GM15510 (cell line): ENCODE data around the gene SH3BP1.

Experiments used
- POLR2A ChIP-seq: IDR thresholded peaks from 3 replicates; pipeline ENCODE4 v1.6.1; 2011; ENCODE audit warnings: borderline replicate concordance; ENCODE audit not compliant: insufficient read length; ENCODE audit errors: extremely low read depth

The SH3BP1 gene

GRCh38 chr22:37696657-37697537 lies 57.4 kb downstream of the SH3BP1 start, which contains the start of gene TRIOBP:
Gene TRIOBP, plus strand, starts transcription at chr22:37697048. Its CDS starts 4,318 bp downstream, at chr22:37701366.
- no peak for TF ChIP-seq POLR2A

- TF ChIP-seq POLR2A, result no peak
Measured at GRCh38 chr22:37697538-37697835, 58.0 kb downstream of the SH3BP1 start.

GRCh38 chr22:37701141-37701786 lies 61.8 kb downstream of the SH3BP1 start:
- no peak for TF ChIP-seq POLR2A

GRCh38 chr22:37703906-37704305 lies 64.4 kb downstream of the SH3BP1 start:
- no peak for TF ChIP-seq POLR2A

GRCh38 chr22:37704645-37705044 lies 65.2 kb downstream of the SH3BP1 start:
- no peak for TF ChIP-seq POLR2A

- TF ChIP-seq POLR2A, result no peak
Measured at GRCh38 chr22:37705205-37705604, 65.7 kb downstream of the SH3BP1 start.
